Measurements from ENCODE around the gene THAP3. TPM values are rescaled to one million over a fixed set of nuclear protein-coding genes. Genes with fewer than 3 reads are reported as not detected.

The THAP3 gene, protein sequence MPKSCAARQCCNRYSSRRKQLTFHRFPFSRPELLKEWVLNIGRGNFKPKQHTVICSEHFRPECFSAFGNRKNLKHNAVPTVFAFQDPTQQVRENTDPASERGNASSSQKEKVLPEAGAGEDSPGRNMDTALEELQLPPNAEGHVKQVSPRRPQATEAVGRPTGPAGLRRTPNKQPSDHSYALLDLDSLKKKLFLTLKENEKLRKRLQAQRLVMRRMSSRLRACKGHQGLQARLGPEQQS
- 12.5 TPM for polyA plus RNA-seq (2013)

DNA sequence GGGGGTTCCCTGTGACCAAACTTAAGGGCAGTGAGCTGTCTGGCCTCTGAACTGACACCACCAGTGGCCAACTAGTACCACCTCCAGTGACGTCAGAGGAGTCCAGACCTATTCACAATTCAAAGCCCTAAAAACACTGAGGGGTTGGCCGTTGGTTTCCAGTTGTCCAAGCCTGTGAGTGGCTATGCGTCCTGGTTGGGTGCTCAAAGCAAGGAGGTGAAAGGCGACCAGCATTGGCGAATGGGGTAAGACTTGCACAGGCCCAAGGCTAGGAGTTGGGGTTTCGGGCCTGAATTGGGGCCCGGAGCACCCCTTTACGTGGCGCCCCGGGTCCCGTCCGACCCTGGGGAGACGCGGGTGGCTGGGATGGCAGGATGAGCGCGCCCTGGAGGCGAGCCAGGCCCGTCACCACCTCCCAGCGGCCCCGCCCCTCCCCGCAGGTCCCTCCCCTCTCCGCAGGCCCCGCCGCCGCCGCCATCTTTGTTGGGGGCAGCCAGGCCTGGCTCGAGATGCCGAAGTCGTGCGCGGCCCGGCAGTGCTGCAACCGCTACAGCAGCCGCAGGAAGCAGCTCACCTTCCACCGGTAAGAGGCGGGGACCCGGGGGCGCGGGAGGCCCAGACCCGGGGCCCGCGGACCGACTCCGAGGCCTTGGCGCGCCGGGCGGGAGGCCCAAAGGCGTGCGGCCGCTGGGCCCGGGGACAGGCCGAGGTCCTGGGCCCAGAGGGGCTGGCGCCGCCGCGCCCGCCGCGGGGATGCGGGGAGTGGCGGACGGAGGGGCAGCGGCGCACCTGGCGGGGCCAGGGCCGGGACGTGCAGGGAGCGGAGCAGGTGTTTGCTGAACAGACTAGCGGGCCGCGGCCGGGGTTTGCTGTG is at the start of gene THAP3:
Gene THAP3, plus strand, starts transcription at position 159 of the 874 bp plus-strand sequence. Its CDS starts 351 bp downstream, at position 510.
- POLR2A ChIA-PET = interaction anchor here (0.7 kb wide), 1 partner anchor 45 kb away, joined by 3 read pairs; the partner anchor contains the start of gene ZBTB48
- H3K36me3 ChIP-seq (ENCODE audit: control insufficient read depth in 4 of 4, insufficient read depth in 4 of 4, low read length in 3 of 4) = peaks cover 4 to 58% (median 37%) of the 10 kb centered on the region in 4 experiments
- no peaks in the 10 kb centered on the region for H3K9me3 ChIP-seq (ENCODE audit: control extremely low read depth in 1 of 5, control insufficient read depth in 4 of 5, insufficient read depth in 2 of 5, low read depth in 1 of 5, low read length in 4 of 5)
- H3K4me1 ChIP-seq (ENCODE audit: control extremely low read depth in 1 of 4, control insufficient read depth in 4 of 4, insufficient read depth in 4 of 4, low read length in 3 of 4) = peaks cover 0 to 14% (median 12%) of the 10 kb centered on the region in 4 experiments
- H3K27ac ChIP-seq (ENCODE audit: insufficient read depth in 1 of 2, low read depth in 1 of 2, low read length in 2 of 2, poor library complexity in 1 of 2, severe bottlenecking in 2 of 2) = peak within 1 kb of the TSS in 1 of 2 experiments; percentile 71
- CTCF ChIA-PET = interaction anchor here (0.8 to 1.5 kb wide), 4 partner anchors 9 to 71 kb away, joined by 3 to 5 read pairs (median 4); partner anchors contain the start of genes KLHL21 and NOL9
- H3K4me3 ChIP-seq (ENCODE audit: control insufficient read depth in 1 of 7, extremely low read depth in 1 of 7, insufficient read depth in 4 of 7, low read depth in 2 of 7, low read length in 6 of 7) = peak within 1 kb of the TSS; percentile 42 to 90 (median 81)
- peak; percentile 80 to 89 (median 85) for DNase-seq
- 4% methylated on average over 62 of the region's 73 CpGs for WGBS (ENCODE audit: insufficient coverage)
- H3K27me3 ChIP-seq (replicated peaks in 2 of 5; ENCODE audit: control insufficient read depth in 4 of 5, insufficient read depth in 5 of 5, low read length in 4 of 5) = no peaks in the 10 kb centered on the region

DNA sequence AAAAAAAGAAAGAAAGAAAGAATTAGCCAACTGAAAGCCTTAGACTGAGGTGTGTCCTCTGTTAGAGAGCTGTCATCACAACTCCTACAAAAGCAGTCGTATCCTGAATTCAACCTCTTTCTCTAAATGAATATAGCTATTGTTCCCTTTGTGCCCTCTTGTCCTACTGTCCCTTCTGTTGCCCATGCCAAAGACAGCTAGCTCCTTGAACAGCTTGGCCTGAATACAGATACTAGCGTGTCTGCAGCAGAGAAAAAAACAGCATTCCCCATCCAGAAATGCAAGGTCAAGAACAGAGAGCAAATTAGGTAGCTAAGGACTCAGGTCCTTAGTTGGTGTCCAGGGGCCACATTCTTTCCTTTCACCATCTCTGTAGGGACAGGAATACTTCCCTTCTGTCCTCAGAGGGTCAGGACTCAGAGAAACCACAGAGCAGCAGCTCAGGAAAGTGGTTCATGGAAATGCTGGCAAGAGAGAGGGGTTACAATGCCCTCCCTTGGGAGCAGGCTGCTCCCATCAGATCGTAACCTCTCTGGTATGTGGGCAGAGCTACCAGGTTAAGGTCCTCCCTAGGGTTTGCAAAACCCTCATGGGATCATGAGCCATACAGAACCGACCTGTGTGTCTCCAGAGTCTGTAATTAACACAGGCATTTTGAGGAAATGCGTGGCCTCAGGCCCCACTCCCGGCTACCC is 46.7 kb upstream of the THAP3 start:
- H3K4me3 ChIP-seq (ENCODE audit: control insufficient read depth in 1 of 7, extremely low read depth in 1 of 7, insufficient read depth in 4 of 7, low read depth in 2 of 7, low read length in 6 of 7) = no peak overlapping the region
- peaks cover 0 to 3% (median 0%) of the 10 kb centered on the region in 4 experiments for H3K36me3 ChIP-seq (ENCODE audit: control insufficient read depth in 4 of 4, insufficient read depth in 4 of 4, low read length in 3 of 4)
- WGBS (ENCODE audit: insufficient coverage) = 98% methylated on average over 5 of the region's 6 CpGs
- no peak overlapping the region for H3K27ac ChIP-seq (ENCODE audit: insufficient read depth in 1 of 2, low read depth in 1 of 2, low read length in 2 of 2, poor library complexity in 1 of 2, severe bottlenecking in 2 of 2)
- DNase-seq = no peak
- H3K9me3 ChIP-seq (ENCODE audit: control extremely low read depth in 1 of 5, control insufficient read depth in 4 of 5, insufficient read depth in 2 of 5, low read depth in 1 of 5, low read length in 4 of 5) = no peaks in the 10 kb centered on the region
- peaks cover 4 to 35% (median 32%) of the 10 kb centered on the region in 4 experiments for H3K4me1 ChIP-seq (ENCODE audit: control extremely low read depth in 1 of 4, control insufficient read depth in 4 of 4, insufficient read depth in 4 of 4, low read length in 3 of 4)
- no peaks in the 10 kb centered on the region for H3K27me3 ChIP-seq (replicated peaks in 2 of 5; ENCODE audit: control insufficient read depth in 4 of 5, insufficient read depth in 5 of 5, low read length in 4 of 5)
- POLR2A ChIA-PET = no interaction called here
- CTCF ChIA-PET = interaction anchor here (0.8 to 2.4 kb wide), 4 partner anchors 21 to 57 kb away, joined by 3 to 11 read pairs (median 3); partner anchors contain the start of genes NOL9 and TAS1R1

DNA sequence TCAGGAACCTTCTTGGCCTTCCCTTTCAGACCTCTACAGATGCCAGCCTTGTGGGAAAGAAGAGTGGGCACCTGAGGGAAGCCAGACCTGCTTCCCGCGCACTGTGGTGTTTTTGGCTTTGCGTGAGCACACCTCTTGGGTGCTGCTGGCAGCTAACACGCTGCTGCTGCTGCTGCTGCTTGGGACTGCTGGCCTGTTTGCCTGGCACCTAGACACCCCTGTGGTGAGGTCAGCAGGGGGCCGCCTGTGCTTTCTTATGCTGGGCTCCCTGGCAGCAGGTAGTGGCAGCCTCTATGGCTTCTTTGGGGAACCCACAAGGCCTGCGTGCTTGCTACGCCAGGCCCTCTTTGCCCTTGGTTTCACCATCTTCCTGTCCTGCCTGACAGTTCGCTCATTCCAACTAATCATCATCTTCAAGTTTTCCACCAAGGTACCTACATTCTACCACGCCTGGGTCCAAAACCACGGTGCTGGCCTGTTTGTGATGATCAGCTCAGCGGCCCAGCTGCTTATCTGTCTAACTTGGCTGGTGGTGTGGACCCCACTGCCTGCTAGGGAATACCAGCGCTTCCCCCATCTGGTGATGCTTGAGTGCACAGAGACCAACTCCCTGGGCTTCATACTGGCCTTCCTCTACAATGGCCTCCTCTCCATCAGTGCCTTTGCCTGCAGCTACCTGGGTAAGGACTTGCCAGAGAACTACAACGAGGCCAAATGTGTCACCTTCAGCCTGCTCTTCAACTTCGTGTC is 45.9 kb upstream of the THAP3 start:
- POLR2A ChIA-PET = no interaction called here
- Histone ChIP-seq H3K27ac (ENCODE audit: insufficient read depth in 1 of 2, low read depth in 1 of 2, low read length in 2 of 2, poor library complexity in 1 of 2, severe bottlenecking in 2 of 2) (peak overlapping the region in 1 of 2 experiments; percentile 94), H3K4me1 (ENCODE audit: control extremely low read depth in 1 of 4, control insufficient read depth in 4 of 4, insufficient read depth in 4 of 4, low read length in 3 of 4) (peaks cover 4 to 35% (median 32%) of the 10 kb centered on the region in 4 experiments), H3K4me3 (ENCODE audit: control insufficient read depth in 1 of 7, extremely low read depth in 1 of 7, insufficient read depth in 4 of 7, low read depth in 2 of 7, low read length in 6 of 7) (peak overlapping the region in 1 of 7 experiments; percentile 84), H3K36me3 (ENCODE audit: control insufficient read depth in 4 of 4, insufficient read depth in 4 of 4, low read length in 3 of 4) (peaks cover 0 to 3% (median 0%) of the 10 kb centered on the region in 4 experiments), H3K27me3 (replicated peaks in 2 of 5; ENCODE audit: control insufficient read depth in 4 of 5, insufficient read depth in 5 of 5, low read length in 4 of 5) (no peaks in the 10 kb centered on the region), H3K9me3 (ENCODE audit: control extremely low read depth in 1 of 5, control insufficient read depth in 4 of 5, insufficient read depth in 2 of 5, low read depth in 1 of 5, low read length in 4 of 5) (no peaks in the 10 kb centered on the region)
- 93% methylated on average over 12 of the region's 14 CpGs for WGBS (ENCODE audit: insufficient coverage)
- CTCF ChIA-PET = interaction anchor here (0.8 to 2.4 kb wide), 2 partner anchors 24 to 54 kb away, joined by 3 to 11 read pairs; partner anchors contain the start of genes NOL9 and TAS1R1
- no peak for DNase-seq

DNA sequence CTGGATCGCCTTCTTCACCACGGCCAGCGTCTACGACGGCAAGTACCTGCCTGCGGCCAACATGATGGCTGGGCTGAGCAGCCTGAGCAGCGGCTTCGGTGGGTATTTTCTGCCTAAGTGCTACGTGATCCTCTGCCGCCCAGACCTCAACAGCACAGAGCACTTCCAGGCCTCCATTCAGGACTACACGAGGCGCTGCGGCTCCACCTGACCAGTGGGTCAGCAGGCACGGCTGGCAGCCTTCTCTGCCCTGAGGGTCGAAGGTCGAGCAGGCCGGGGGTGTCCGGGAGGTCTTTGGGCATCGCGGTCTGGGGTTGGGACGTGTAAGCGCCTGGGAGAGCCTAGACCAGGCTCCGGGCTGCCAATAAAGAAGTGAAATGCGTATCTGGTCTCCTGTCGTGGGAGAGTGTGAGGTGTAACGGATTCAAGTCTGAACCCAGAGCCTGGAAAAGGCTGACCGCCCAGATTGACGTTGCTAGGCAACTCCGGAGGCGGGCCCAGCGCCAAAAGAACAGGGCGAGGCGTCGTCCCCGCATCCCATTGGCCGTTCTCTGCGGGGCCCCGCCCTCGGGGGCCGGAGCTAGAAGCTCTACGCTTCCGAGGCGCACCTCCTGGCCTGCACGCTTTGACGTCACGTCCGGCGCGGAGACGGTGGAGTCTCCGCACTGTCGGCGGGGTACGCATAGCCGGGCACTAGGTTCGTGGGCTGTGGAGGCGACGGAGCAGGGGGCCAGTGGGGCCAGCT is 45.1 kb upstream of the THAP3 start, which contains the start of gene ZBTB48:
Gene ZBTB48, plus strand, starts transcription at position 621 of the 745 bp plus-strand sequence. CDS start 616 bp downstream, outside the sequence.
- Histone ChIP-seq H3K4me1 (ENCODE audit: control extremely low read depth in 1 of 4, control insufficient read depth in 4 of 4, insufficient read depth in 4 of 4, low read length in 3 of 4) (peaks cover 4 to 37% (median 33%) of the 10 kb centered on the region in 4 experiments), H3K27me3 (replicated peaks in 2 of 5; ENCODE audit: control insufficient read depth in 4 of 5, insufficient read depth in 5 of 5, low read length in 4 of 5) (no peaks in the 10 kb centered on the region), H3K27ac (ENCODE audit: insufficient read depth in 1 of 2, low read depth in 1 of 2, low read length in 2 of 2, poor library complexity in 1 of 2, severe bottlenecking in 2 of 2) (peak within 1 kb of the TSS; percentile 81 to 94), H3K36me3 (ENCODE audit: control insufficient read depth in 4 of 4, insufficient read depth in 4 of 4, low read length in 3 of 4) (peaks cover 0 to 3% (median 0%) of the 10 kb centered on the region in 4 experiments), H3K4me3 (ENCODE audit: control insufficient read depth in 1 of 7, extremely low read depth in 1 of 7, insufficient read depth in 4 of 7, low read depth in 2 of 7, low read length in 6 of 7) (peak within 1 kb of the TSS; percentile 64 to 85 (median 76)), H3K9me3 (ENCODE audit: control extremely low read depth in 1 of 5, control insufficient read depth in 4 of 5, insufficient read depth in 2 of 5, low read depth in 1 of 5, low read length in 4 of 5) (no peaks in the 10 kb centered on the region)
- whole genome bisulfite sequencing (ENCODE audit: insufficient coverage) = 16% methylated on average over 53 of the region's 58 CpGs
- ChIA-PET POLR2A (interaction anchor here (0.7 to 1.0 kb wide), 4 partner anchors 22 to 46 kb away, joined by 3 to 5 read pairs (median 4); partner anchors contain the start of gene NOL9), CTCF (interaction anchor here (0.6 to 2.6 kb wide), 8 partner anchors 10 to 67 kb away, joined by 3 to 12 read pairs (median 4); partner anchors contain the start of genes NOL9 and TAS1R1)
- peak; percentile 95 to 96 (median 96) for DNase-seq

DNA sequence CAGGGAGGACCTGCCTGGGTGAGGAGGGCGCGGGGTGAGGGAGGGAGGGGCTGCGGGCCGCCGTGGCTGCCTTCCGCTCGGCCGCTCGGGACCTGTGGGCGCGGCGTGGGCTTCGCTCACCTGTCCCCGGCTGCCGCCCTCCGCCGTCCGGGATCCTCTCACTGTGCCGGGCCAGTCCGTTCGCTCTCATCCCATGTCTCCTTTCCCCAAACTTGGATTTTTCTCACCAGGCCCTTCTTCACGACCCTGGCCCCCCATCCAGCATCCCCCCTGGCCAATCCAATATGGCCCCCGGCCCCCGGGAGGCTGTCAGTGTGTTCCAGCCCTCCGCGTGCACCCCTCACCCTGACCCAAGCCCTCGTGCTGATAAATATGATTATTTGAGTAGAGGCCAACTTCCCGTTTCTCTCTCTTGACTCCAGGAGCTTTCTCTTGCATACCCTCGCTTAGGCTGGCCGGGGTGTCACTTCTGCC is 44.5 kb upstream of the THAP3 start:
- DNase-seq = peak; percentile 33 to 76 (median 69)
- ChIA-PET CTCF (interaction anchor here (0.6 to 2.6 kb wide), 9 partner anchors 9 to 67 kb away, joined by 3 to 12 read pairs (median 3); partner anchors contain the start of genes NOL9 and TAS1R1), POLR2A (interaction anchor here (0.6 to 1.0 kb wide), 7 partner anchors 20 to 46 kb away, joined by 3 to 11 read pairs (median 3); partner anchors contain the start of genes KLHL21, NOL9 and TAS1R1)
- Histone ChIP-seq H3K4me1 (ENCODE audit: control extremely low read depth in 1 of 4, control insufficient read depth in 4 of 4, insufficient read depth in 4 of 4, low read length in 3 of 4) (peaks cover 4 to 39% (median 34%) of the 10 kb centered on the region in 4 experiments), H3K4me3 (ENCODE audit: control insufficient read depth in 1 of 7, extremely low read depth in 1 of 7, insufficient read depth in 4 of 7, low read depth in 2 of 7, low read length in 6 of 7) (peak overlapping the region; percentile 64 to 85 (median 76)), H3K27ac (ENCODE audit: insufficient read depth in 1 of 2, low read depth in 1 of 2, low read length in 2 of 2, poor library complexity in 1 of 2, severe bottlenecking in 2 of 2) (peak overlapping the region; percentile 81 to 94), H3K9me3 (ENCODE audit: control extremely low read depth in 1 of 5, control insufficient read depth in 4 of 5, insufficient read depth in 2 of 5, low read depth in 1 of 5, low read length in 4 of 5) (no peaks in the 10 kb centered on the region), H3K27me3 (replicated peaks in 2 of 5; ENCODE audit: control insufficient read depth in 4 of 5, insufficient read depth in 5 of 5, low read length in 4 of 5) (no peaks in the 10 kb centered on the region), H3K36me3 (ENCODE audit: control insufficient read depth in 4 of 4, insufficient read depth in 4 of 4, low read length in 3 of 4) (peaks cover 0 to 3% (median 0%) of the 10 kb centered on the region in 4 experiments)
- WGBS (ENCODE audit: insufficient coverage) = 0% methylated on average over 25 of the region's 30 CpGs

Data from common myeloid progenitor, CD34-positive (primary cell).